ENCODE data around the gene MORN1. TPM values are rescaled to one million over a fixed set of nuclear protein-coding genes. Genes with fewer than 3 reads are reported as not detected.

MORN1 gene
- total and polyA plus RNA-seq, 10 donors: 1.9 to 13.5 (median 6.9) TPM

DNA sequence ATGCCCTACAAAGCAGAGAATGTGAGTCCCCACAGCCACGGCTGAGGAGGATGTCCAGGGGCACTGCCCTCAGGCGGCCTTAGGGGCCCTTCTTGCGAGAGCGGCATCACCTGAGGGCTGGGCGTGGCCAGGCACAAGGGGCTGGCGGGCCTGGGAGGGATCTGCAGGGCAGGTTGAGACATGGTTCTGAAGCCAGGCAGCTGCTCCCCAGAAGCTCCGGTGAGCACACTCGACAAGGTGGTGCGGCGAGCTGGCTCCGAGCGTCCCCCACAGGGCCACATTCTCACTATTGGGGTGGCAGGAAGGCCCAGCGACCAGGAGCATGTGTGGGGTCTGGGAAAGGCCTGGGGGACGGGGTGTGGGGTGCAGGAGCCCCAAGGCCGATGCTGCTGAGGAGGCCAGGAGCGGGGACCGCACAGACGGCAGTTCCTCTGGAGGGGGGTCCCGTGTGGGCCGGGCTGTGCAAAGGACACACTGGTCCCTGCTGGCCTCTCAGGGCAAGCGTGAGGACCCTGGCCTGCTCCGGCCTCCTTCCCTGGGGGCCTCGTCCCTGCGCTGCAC lies 47.2 kb downstream of the MORN1 start:
- no peaks in the 10 kb centered on the region for H3K9me3 ChIP-seq
- H3K4me1 ChIP-seq: no peaks in the 10 kb centered on the region
- intact Hi-C loops (cut with DNase I; ENCODE audit: low total_unique reads): no loop called here
- peak; percentile 62 for DNase-seq
- WGBS, 5 donors: 87 to 94% (median 91%) methylated on average over 17 to 24 of the region's 24 CpGs
- no peak overlapping the region for H3K27ac ChIP-seq
- H3K27me3 ChIP-seq (replicated peaks in 1 of 7): no peaks in the 10 kb centered on the region
- TF ChIP-seq POLR2AphosphoS5 (IDR thresholded peaks at IDR 0.05) (no peak), CTCF (IDR thresholded peaks at IDR 0.05 in 8 of 11, conservative IDR thresholded peaks at IDR 0.05 in 3 of 11) (no peak), POLR2A (IDR thresholded peaks at IDR 0.05) (no peak)
- no peaks in the 10 kb centered on the region for H3K36me3 ChIP-seq
- H3K4me3 ChIP-seq: no peak overlapping the region

DNA sequence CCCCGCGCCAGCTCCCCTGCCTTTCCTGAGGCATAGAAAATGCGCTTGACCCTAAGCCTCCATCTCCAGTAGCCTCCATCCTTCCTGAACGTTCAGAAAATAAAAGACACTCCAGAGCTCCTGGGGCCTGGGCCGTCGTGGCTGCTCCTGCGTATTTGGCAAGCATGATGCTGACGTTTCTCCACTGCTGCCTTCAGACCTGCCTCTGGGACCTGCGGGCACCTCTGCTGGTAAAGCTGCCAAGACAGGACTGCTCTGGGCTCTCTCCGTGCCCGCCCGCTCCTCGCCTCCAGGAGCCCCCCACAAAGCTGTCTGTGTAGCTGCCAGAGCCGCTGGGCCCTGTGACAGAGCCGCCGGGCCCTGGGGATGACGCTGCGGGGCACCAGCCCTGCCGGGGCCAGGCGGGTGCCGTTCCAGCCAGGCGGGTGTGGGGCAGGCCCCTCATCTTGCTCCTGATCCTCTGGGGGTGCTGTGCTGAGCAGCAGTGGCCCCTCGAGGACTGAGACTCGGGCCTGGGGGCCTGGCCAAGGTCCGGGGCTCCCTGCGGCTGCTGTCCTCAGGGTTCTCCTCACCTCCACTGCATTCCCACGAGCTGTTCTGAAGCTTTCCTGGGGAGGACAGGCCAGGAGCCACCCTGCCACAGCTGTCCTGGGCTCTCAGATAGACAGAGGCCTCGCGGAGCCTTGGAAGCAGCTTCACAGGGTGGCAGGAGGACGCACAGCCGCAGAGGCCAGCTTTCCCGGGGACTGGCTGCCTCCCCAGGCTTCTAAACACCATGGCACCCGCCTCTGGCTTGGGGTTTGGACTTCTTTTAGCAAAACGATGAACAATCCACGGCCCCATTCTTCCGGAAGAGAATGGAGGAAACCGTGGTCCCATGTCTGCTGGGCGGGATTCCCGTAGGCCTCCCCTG lies 48.1 kb downstream of the MORN1 start:
- TF ChIP-seq CTCF (IDR thresholded peaks at IDR 0.05 in 8 of 11, conservative IDR thresholded peaks at IDR 0.05 in 3 of 11): no peak
- no peak for TF ChIP-seq POLR2A (IDR thresholded peaks at IDR 0.05)
- no peak for TF ChIP-seq POLR2AphosphoS5 (IDR thresholded peaks at IDR 0.05)
- DNase-seq: peak; percentile 66
- Histone ChIP-seq H3K4me1 (no peaks in the 10 kb centered on the region), H3K4me3 (no peak overlapping the region), H3K27me3 (replicated peaks in 1 of 7) (no peaks in the 10 kb centered on the region), H3K36me3 (no peaks in the 10 kb centered on the region), H3K27ac (no peak overlapping the region), H3K9me3 (no peaks in the 10 kb centered on the region)
- 83 to 91% (median 88%) methylated on average over 24 to 39 of the region's 39 CpGs for WGBS, 5 donors
- intact Hi-C loops (cut with DNase I; ENCODE audit: low total_unique reads): no loop called here

DNA sequence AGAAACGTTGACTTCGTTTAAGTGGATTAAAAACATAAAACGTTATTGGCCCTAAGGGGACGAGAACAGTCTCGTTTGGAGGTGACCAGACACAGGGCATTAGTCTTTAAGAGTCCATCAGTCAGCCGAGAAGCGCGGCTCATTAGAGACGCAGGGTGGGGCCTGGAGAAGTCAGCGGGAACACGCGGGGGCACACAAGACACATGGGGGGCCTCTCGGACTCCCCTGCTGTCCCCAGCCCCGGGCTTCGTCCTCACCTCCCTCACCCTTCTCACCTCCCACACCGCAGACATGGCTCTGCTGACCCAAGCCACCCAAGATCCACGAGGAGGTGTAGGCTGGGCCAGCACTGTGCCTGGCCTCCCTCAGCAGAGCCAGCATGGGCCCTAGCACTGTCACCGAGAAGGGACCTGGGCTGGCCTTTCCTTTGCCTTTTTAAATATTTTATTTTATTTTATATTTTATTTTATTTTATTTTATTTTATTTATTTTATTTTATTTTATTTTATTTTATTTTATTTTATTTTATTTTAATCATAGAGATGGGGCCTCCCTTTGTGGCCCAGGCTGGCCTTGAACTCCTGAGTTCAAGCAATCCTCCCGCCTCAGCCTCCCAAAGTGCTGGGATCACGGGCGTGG lies 48.9 kb downstream of the MORN1 start:
- Histone ChIP-seq H3K27me3 (replicated peaks in 1 of 7) (peaks cover 0 to 4% (median 0%) of the 10 kb centered on the region in 7 donors), H3K9me3 (no peaks in the 10 kb centered on the region), H3K36me3 (no peaks in the 10 kb centered on the region), H3K4me1 (no peaks in the 10 kb centered on the region), H3K27ac (no peak overlapping the region), H3K4me3 (no peak overlapping the region)
- TF ChIP-seq POLR2A (IDR thresholded peaks at IDR 0.05): no peak
- TF ChIP-seq POLR2AphosphoS5 (IDR thresholded peaks at IDR 0.05): no peak
- no peak for TF ChIP-seq CTCF (IDR thresholded peaks at IDR 0.05 in 8 of 11, conservative IDR thresholded peaks at IDR 0.05 in 3 of 11)
- 84 to 92% (median 87%) methylated on average over 21 of the region's 21 CpGs for WGBS, 5 donors
- DNase-seq: peak; percentile 48
- intact Hi-C loops (cut with DNase I; ENCODE audit: low total_unique reads): no loop called here
